Activated CD4-positive, CD25-positive, alpha-beta regulatory T cell treated with anti-CD3 and anti-CD28 coated beads, Interleukin-2, amount 50 U/mL, for 16 hours (primary cell): Measurements from ENCODE around the gene PDXDC1.
"Not testable (repeated sequence)": the region's sequence is repeated elsewhere in the genome, so short reads cannot be mapped to it uniquely, and the experiment has no call there.

Experiments
- DNase-seq: peaks from one replicate; pipeline ENCODE4 v3.0.0-alpha.2; 2020; ENCODE audit warnings: low read depth, low spot score

PDXDC1 gene, protein sequence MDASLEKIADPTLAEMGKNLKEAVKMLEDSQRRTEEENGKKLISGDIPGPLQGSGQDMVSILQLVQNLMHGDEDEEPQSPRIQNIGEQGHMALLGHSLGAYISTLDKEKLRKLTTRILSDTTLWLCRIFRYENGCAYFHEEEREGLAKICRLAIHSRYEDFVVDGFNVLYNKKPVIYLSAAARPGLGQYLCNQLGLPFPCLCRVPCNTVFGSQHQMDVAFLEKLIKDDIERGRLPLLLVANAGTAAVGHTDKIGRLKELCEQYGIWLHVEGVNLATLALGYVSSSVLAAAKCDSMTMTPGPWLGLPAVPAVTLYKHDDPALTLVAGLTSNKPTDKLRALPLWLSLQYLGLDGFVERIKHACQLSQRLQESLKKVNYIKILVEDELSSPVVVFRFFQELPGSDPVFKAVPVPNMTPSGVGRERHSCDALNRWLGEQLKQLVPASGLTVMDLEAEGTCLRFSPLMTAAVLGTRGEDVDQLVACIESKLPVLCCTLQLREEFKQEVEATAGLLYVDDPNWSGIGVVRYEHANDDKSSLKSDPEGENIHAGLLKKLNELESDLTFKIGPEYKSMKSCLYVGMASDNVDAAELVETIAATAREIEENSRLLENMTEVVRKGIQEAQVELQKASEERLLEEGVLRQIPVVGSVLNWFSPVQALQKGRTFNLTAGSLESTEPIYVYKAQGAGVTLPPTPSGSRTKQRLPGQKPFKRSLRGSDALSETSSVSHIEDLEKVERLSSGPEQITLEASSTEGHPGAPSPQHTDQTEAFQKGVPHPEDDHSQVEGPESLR

DNA sequence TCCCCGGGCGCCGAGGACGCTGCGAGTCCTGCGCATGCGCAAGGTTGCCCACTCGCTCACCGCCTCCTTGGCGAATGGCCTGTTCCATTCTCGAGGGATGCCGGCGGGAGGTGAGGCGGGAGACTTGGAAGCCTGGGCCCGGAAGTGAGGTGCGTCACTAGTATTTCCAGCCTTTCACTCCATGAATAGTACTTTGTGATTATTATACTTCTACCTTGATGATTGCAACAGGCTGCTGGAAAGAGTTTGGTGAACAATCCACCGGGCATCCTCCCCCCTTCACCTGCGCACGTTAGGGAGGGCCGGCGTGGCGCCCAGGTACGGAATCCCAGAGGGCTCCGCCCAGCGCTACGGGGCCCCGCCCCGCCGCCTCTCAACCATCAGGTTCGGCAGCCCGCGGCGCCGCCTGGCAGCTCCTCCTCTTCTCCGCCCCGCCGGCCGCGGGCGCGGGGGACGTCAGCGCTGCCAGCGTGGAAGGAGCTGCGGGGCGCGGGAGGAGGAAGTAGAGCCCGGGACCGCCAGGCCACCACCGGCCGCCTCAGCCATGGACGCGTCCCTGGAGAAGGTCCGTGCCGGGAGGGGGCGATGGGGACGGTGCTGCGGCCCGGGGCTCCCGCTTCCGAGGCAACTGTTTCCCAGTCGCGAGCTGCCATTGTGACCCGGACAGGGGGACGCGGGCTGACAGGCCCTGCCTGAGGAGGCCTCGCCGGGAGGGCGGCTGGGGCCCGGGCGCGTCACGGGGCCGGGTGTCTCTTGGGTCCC, at the start of gene PDXDC1:
PDXDC1 (plus strand) TSS at position 371 of the 762 bp plus-strand sequence; CDS start at position 545, 174 bp downstream.
- DNase-seq = peak; percentile 91

GRCh38 chr16:14928064-14928714, 46.6 kb upstream of the PDXDC1 start:
- not testable (repeated sequence) for DNase-seq

- not testable (repeated sequence) for DNase-seq
These were observed 45.6 kb upstream of the PDXDC1 start for GRCh38 chr16:14929176-14929575.

DNA sequence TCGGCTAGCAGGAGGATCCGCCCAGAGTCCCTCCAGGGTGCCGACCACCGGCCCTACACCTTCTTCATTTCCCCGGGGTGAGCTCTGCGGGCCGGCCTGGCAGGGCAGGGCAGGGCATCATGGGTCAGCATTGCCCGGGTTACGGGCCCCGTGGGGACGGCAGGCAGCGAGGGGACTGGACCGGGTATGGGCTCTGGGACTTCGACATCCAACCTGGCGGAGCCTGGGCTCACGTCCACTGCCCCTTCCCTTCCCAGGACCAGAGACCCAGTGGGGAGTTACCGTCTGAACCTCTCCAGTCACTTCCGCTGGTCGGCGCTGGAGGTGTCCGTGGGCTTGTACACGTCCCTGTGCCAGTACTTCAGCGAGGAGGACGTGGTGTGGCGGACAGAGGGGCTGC, 44.6 kb upstream of the PDXDC1 start:
- DNase-seq = not testable (repeated sequence)

GRCh38 chr16:14930971-14931370, 43.9 kb upstream of the PDXDC1 start:
- not testable (repeated sequence) for DNase-seq

GRCh38 chr16:14932581-14933375, 42.0 kb upstream of the PDXDC1 start:
- not testable (repeated sequence) for DNase-seq

GRCh38 chr16:14937143-14937542, 37.7 kb upstream of the PDXDC1 start, which contains the start of gene NPIPA1:
Gene NPIPA1 (plus strand): TSS chr16:14937443. CDS start chr16:14937443, 0 bp downstream.
- not testable (repeated sequence) for DNase-seq

- not testable (repeated sequence) for DNase-seq
These were observed 36.8 kb upstream of the PDXDC1 start for GRCh38 chr16:14937994-14938393.

- not testable (repeated sequence) for DNase-seq
These were observed 32.1 kb upstream of the PDXDC1 start for GRCh38 chr16:14942686-14943085.

- DNase-seq = no peak
These were observed 19.1 kb upstream of the PDXDC1 start for GRCh38 chr16:14955546-14956231.

DNA sequence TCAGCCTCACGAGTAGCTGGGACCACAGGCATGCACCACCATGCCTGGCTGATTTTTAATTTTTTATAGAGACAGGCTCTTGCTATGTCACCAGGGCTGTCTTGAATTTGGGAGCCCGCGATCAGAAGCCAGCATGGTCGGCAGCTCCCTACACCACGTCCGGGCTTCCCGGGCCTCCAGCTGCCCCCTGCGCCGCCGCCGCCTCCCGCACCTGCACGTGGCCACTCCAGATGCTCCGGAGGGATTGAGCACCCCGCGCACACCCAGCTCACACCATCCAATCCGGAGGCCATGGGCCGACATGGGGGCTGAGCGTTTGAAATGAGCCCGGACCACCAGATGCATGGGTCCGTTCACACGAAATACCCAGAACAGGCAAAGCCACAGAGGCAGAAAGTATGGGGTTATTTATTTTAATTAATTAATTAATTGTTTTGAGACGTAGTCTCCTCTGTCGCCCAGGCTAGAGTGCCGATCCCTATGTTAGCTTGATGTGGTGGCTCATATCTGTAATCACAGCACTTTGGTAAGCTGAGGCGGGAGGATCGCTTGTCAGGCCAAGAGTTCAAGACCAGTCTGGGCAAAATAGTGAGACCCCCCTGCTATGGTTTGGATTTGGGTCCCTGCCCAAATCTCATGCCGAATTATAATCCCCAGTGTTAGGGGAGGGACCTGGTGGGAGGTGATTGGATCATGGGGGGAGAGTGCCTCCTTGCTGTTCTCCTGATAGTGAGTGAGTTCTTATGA, 17.1 kb upstream of the PDXDC1 start:
- DNase-seq = no peak

DNA sequence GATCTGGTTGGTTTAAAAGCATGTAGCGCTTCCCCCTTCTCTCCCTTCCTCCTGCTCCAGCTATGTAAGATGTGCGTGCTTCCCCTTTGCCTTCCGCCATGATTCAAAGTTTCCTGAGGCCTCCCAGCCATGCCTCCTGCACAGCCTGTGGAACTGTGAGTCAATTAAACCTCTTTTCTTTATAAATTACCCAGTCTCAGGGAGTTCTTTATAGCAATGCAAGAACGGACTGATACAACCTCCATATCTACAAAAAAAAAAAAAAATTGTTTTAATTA, 16.6 kb upstream of the PDXDC1 start:
- no peak for DNase-seq

GRCh38 chr16:14958970-14959369, 15.9 kb upstream of the PDXDC1 start:
- no peak for DNase-seq

- DNase-seq = no peak
These were observed 13.2 kb upstream of the PDXDC1 start for GRCh38 chr16:14961405-14962186.

- no peak for DNase-seq
These were observed 11.3 kb upstream of the PDXDC1 start for GRCh38 chr16:14963281-14964173.

- DNase-seq = no peak
These were observed 9.5 kb upstream of the PDXDC1 start for GRCh38 chr16:14965328-14965727.

GRCh38 chr16:14969795-14970194, 5.0 kb upstream of the PDXDC1 start:
- not testable (repeated sequence) for DNase-seq
